Gastroesophageal sphincter (tissue), 4 donors: ENCODE results near the gene SPSB1. TPM values are rescaled to one million over a fixed set of nuclear protein-coding genes. Genes with fewer than 3 reads are reported as not detected.
A peak's percentile ranks its signal among the peaks of the same experiment; 100 is the strongest.

Experiments used
- ATAC-seq: fragments of 150-250 bp; one replicate; pipeline ENCODE4 v1.9.1; 2016; ENCODE audit warnings: mild to moderate bottlenecking, moderate library complexity
- H3K27ac ChIP-seq, 4 donors: fragments of 200-600 bp; sonication (generic) in 3 of 4; 1 replicate in 3 of 4; 2 replicates in 1 of 4; pipeline ENCODE4 v1.5.1; 2016 to 2019
- H3K27me3 ChIP-seq: fragments of 200-600 bp; sonication (generic); one replicate; pipeline ENCODE4 v1.5.1; 2019
- H3K36me3 ChIP-seq, 2 donors: fragments of 200-600 bp; sonication (generic); one replicate each; pipeline ENCODE4 v1.5.1; 2019; ENCODE audit warnings: control low read depth in 1 of 2
- H3K4me1 ChIP-seq, 3 donors: fragments of 200-600 bp; sonication (generic); 1 replicate in 2 of 3; 2 replicates in 1 of 3; pipeline ENCODE4 v1.5.1; 2016 to 2019; ENCODE audit warnings: control low read depth in 2 of 3
- H3K4me3 ChIP-seq, 2 donors: fragments of 200-600 bp; sonication (generic); one replicate each; pipeline ENCODE4 v1.5.1; 2019; ENCODE audit warnings: mild to moderate bottlenecking in 1 of 2, moderate library complexity in 1 of 2
- H3K9me3 ChIP-seq, 3 donors: fragments of 200-600 bp; sonication (generic); one replicate each; pipeline ENCODE4 v1.5.1; 2017 to 2019; ENCODE audit warnings: control low read depth in 2 of 3
- EP300 ChIP-seq: sonication (generic); formaldehyde crosslinking; IDR thresholded peaks from one replicate; pipeline ENCODE4 v1.6.1; 2017; ENCODE audit warnings: antibody characterized with exemption, mild to moderate bottlenecking
- POLR2A ChIP-seq, 2 donors: fragments of 450-650 bp; IDR thresholded peaks; one replicate each; pipeline ENCODE4 v1.6.1; 2017; ENCODE audit warnings: antibody characterized with exemption in 2 of 2, mild to moderate bottlenecking in 2 of 2, moderate library complexity in 1 of 2
- POLR2AphosphoS5 ChIP-seq: sonication (generic); formaldehyde crosslinking; IDR thresholded peaks from one replicate; pipeline ENCODE4 v1.6.1; 2017; ENCODE audit warnings: antibody characterized with exemption
- WGBS, 2 donors: methylation state at CpG; one replicate each; pipeline ENCODE4 v1.1.5; 2018; ENCODE audit warnings: low coverage in 1 of 2; 5-methylcytosine and 5-hydroxymethylcytosine counted together
- total RNA-seq, 4 donors: library from RNA; depleted of rRNA; stranded (reverse); fragments of >200 nt; gene quantifications; one replicate each; pipeline ENCODE4 v1.1.0, GENCODE V29; 2016
- TF ChIP-seq, protein P1 (sequence below), 4 experiments: fragments of 200-600 bp in 2 of 4; fragments of 450-650 bp in 2 of 4; sonication (generic) in 1 of 4; IDR thresholded peaks; one replicate each; pipeline ENCODE4 v1.5.1; 2017 to 2019; ENCODE audit warnings: antibody characterized with exemption in 4 of 4, mild to moderate bottlenecking in 2 of 4, moderate library complexity in 2 of 4

SPSB1 gene
- total RNA-seq, 4 donors from 2014 or later = 56.3 to 111 (median 99.5) TPM

DNA sequence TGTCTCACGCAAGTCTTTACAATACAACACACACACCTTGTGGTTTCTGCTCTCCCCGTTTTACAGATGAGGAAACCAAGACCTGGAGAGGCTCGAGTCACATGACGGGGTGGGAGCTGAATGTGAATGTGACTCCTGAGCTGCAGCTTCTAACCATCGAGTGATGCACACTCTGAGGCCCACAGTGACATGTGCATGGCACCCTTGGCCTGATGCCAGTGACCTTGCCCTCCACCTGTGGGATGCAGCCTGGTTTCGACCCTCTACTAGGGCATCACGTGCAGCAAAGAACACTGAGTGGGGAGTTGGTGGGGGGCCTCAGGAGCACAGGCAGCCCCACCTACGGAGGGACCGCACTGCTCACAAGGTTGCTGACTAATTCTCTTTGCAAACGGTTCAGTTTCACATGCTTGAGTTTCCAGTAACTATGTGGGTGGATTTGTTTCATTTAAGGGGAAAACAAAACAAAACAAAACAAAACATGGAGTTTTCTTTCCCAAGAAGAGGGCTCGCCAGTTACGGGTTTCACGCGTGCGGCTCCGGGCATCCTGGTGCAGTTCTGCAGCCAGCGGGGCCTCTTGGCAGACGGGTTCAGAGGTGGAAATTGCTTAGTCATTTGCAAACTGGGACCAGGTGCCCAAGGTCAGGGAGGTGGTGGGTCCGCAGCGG, 22.9 kb downstream of the SPSB1 start:
- Histone ChIP-seq H3K9me3 (no peaks in the 10 kb centered on the region), H3K27me3 (no peaks in the 10 kb centered on the region), H3K4me1 (peaks cover 3 to 100% (median 57%) of the 10 kb centered on the region in 3 donors), H3K36me3 (peaks cover 0 to 12% of the 10 kb centered on the region in 2 donors), H3K27ac (peak overlapping the region in 3 of 4 donors; percentile 71 to 88 (median 80)), H3K4me3 (no peak overlapping the region)
- TF ChIP-seq POLR2A (IDR thresholded peaks at IDR 0.05) (no peak), POLR2AphosphoS5 (peak; percentile 52)
- ATAC-seq = no peak
- WGBS, 2 donors = 26 to 70% methylated on average over 8 to 14 of the region's 20 CpGs

DNA sequence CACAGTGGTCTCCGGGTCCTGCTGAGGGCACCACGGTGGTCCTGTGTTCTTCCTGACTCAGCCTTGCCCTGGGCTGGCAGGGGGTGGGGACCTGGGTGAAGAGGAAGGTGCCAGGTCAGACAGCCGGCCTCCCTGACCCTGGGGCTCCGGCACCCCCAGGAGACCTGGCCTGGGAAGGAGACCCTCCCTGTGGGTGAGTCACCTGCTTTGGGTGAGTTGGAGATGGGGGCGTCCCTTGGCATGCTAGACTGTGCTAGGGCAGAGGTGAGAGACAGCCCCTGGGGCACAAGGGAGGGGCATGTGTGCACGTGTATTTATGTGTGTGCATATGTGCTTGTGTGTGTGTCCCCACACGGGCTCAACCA, 23.4 kb downstream of the SPSB1 start:
- no peak overlapping the region for H3K4me3 ChIP-seq
- no peak for ATAC-seq
- no peaks in the 10 kb centered on the region for H3K9me3 ChIP-seq
- TF ChIP-seq EP300 = no peak
- TF ChIP-seq, protein P1, sequence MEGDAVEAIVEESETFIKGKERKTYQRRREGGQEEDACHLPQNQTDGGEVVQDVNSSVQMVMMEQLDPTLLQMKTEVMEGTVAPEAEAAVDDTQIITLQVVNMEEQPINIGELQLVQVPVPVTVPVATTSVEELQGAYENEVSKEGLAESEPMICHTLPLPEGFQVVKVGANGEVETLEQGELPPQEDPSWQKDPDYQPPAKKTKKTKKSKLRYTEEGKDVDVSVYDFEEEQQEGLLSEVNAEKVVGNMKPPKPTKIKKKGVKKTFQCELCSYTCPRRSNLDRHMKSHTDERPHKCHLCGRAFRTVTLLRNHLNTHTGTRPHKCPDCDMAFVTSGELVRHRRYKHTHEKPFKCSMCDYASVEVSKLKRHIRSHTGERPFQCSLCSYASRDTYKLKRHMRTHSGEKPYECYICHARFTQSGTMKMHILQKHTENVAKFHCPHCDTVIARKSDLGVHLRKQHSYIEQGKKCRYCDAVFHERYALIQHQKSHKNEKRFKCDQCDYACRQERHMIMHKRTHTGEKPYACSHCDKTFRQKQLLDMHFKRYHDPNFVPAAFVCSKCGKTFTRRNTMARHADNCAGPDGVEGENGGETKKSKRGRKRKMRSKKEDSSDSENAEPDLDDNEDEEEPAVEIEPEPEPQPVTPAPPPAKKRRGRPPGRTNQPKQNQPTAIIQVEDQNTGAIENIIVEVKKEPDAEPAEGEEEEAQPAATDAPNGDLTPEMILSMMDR (IDR thresholded peaks at IDR 0.05) = no peak
- TF ChIP-seq POLR2A (IDR thresholded peaks at IDR 0.05) = no peak
- TF ChIP-seq POLR2AphosphoS5 = no peak
- peak overlapping the region in 3 of 4 donors; percentile 71 to 88 (median 80) for H3K27ac ChIP-seq
- peaks cover 3 to 100% (median 63%) of the 10 kb centered on the region in 3 donors for H3K4me1 ChIP-seq
- 33 to 57% methylated on average over 1 of the region's 7 CpGs for whole genome bisulfite sequencing, 2 donors
- H3K27me3 ChIP-seq = no peaks in the 10 kb centered on the region
- H3K36me3 ChIP-seq = peaks cover 0 to 12% of the 10 kb centered on the region in 2 donors

DNA sequence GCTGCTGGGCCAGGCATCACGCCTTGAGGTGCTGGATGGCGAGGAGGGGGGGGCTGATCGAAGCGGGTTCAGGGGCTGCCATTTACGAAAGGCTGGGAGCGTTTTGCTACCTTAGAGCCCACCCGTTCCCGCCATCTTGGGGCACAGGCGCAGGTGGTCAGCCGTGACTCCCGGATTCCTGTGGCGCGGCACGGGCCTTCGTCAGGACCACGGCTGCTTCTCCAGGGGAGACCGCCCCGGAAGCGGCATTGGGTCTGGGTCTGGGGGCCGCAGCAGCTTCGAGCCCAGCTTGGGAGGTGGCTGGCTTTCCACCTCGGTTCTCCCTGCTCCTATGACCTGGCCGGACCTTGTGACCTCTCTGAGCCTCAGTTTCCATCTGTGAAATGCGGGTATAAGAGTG, 23.8 kb downstream of the SPSB1 start:
- WGBS, 2 donors = 60 to 90% methylated on average over 3 to 5 of the region's 24 CpGs
- no peak for ATAC-seq
- Histone ChIP-seq H3K36me3 (peaks cover 0 to 12% of the 10 kb centered on the region in 2 donors), H3K27ac (peak overlapping the region in 3 of 4 donors; percentile 71 to 88 (median 80)), H3K4me1 (peaks cover 3 to 100% (median 61%) of the 10 kb centered on the region in 3 donors), H3K4me3 (no peak overlapping the region), H3K9me3 (no peaks in the 10 kb centered on the region), H3K27me3 (no peaks in the 10 kb centered on the region)
- TF ChIP-seq POLR2A (IDR thresholded peaks at IDR 0.05) (no peak), EP300 (no peak), POLR2AphosphoS5 (no peak)
- TF ChIP-seq, protein P1 (IDR thresholded peaks at IDR 0.05) = no peak

DNA sequence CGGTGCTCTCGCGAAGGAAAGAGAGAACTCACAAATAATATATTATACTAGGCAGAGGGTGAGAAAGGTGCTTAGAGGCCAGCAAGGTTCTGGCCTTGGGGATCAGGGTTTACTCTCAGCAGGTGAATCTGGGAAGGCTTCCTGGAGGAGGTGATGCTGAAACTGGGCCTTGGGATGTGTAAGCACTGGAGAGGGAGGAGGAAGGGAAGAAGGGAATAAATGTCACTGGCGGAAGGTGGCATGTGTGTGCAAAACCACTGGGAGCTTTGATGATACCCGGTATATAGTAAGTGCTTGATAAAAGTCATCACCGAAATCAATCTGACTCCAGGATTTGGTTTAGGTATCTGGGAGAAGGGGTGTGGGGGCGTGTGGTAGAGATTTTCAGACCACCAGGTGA, 24.4 kb downstream of the SPSB1 start:
- TF ChIP-seq, protein P1 (IDR thresholded peaks at IDR 0.05) = no peak
- TF ChIP-seq POLR2AphosphoS5 (no peak), EP300 (no peak), POLR2A (IDR thresholded peaks at IDR 0.05) (no peak)
- H3K36me3 ChIP-seq = peaks cover 0 to 12% of the 10 kb centered on the region in 2 donors
- peak overlapping the region in 3 of 4 donors; percentile 71 to 88 (median 80) for H3K27ac ChIP-seq
- no peak overlapping the region for H3K4me3 ChIP-seq
- no peaks in the 10 kb centered on the region for H3K27me3 ChIP-seq
- no peak for ATAC-seq
- WGBS, 2 donors = 89 to 92% methylated on average over 3 to 4 of the region's 7 CpGs
- peaks cover 3 to 100% (median 65%) of the 10 kb centered on the region in 3 donors for H3K4me1 ChIP-seq
- H3K9me3 ChIP-seq = no peaks in the 10 kb centered on the region

DNA sequence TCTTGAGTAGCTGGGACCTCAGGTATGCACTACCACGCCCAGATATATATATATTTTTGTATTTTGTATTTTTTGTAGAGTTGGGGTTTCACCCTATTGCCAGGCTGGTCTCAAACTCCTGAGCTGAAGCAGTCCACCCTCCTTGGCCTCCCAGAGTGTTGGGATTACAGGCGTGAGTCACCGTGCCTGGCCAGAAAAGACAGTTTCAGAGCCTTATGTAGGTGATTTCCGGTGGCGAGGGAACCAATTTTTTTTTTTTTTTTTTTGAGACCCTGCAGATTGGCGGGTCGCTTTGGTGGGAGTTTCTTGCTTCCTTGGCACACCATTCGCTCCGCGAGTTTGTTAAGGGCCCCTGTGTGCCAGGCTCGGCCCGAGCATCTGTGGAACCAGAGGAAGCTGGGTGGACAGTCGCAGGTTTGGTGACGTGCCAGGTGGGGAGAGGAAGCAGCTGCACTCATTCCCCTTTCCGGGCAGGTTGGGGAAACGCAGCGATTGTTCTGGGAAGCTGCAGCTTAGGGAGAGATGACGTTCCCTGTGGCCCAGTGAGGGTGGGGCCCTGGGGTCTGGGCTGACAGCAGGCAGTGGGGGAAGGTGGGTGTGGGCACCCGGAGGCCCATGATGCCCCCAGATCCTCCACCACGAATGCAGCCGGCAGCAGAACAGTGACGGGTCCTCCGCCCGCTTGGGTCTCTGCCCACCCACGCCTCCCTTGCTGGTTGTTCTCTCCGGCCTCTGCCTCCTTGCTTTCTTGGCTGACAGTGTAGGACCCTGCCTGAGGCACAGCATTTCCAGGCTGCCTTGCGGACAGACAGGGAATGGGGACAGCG, 25.1 kb downstream of the SPSB1 start:
- Histone ChIP-seq H3K4me1 (peaks cover 3 to 100% (median 70%) of the 10 kb centered on the region in 3 donors), H3K36me3 (peaks cover 0 to 12% of the 10 kb centered on the region in 2 donors), H3K4me3 (peak overlapping the region in 1 of 2 donors; percentile 30), H3K9me3 (no peaks in the 10 kb centered on the region), H3K27ac (peak overlapping the region in 3 of 4 donors; percentile 80 to 89 (median 88)), H3K27me3 (no peaks in the 10 kb centered on the region)
- ATAC-seq = peak; percentile 58
- TF ChIP-seq POLR2A (IDR thresholded peaks at IDR 0.05) = no peak
- TF ChIP-seq POLR2AphosphoS5 = peak; percentile 95
- 19 to 30% methylated on average over 5 to 15 of the region's 28 CpGs for WGBS, 2 donors
